GM19455 (cell line): Measurements from ENCODE around the gene STON1.
"Not testable (repeated sequence)": the region's sequence is repeated elsewhere in the genome, so short reads cannot be mapped to it uniquely, and the experiment has no call there.

Experiments used
- ATAC-seq: cut with Tn5 transposase; IDR thresholded peaks from one replicate; pipeline ENCODE4 v1.9.1; 2021; ENCODE audit not compliant: unreplicated experiment

Gene STON1

DNA sequence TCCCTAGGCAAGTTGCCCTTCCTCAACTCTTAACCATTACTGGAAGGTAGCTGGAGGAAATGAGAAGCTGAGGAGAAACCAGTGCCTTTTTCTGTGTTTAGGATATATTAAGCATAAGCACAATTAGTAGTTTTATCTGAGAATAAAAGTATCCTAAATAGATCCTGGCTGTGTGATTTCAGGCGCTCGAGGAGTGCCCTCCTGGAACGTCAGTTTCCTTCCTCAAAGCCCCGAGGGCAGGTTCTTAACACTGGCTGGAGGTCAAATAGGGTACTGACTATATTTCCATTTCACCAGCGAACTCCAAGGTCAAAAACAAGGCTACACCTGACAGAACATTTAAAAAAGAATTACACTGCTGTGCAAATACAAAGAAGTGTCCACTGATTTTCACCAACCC lies 1.5 kb upstream of the STON1 start:
- ATAC-seq: no peak

DNA sequence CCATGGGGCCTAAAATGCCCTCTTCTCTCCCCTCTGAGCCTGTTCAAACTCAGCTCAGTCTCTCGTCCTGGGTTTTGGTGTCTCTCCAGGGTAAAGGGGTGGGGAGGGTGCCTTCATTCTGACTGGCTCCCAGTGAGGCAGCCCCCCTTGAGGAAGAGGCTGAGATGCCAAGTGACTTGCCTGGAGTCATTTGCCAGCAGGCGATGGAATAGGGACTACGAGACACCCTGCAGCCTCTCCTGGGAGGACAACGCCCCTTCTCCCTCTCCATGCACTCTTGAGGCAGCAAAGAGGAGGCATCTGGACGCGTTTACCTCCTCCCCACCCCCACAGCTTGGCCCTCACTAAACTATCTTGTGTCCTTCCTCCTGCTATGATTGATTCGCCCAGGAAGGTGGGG lies 760 bp upstream of the STON1 start:
- no peak for ATAC-seq

DNA sequence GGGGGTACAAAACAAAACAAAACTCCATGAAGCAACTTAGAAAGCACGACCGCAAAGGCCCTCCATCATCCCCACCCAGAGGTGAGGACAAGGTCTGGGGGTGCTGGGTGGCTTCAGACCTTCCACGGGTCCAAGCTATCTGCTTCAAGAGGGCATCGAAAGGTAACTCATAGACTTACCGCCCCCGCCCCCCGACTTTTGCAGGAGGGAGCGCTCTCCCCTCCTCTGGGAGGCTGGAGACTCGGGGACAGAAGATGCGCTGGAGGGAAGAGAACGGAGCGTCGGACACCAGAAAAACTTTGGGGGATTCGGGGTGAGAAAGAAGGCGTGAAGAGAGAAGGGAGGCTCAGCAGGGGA lies 300 bp upstream of the STON1 start:
- ATAC-seq: no peak

DNA sequence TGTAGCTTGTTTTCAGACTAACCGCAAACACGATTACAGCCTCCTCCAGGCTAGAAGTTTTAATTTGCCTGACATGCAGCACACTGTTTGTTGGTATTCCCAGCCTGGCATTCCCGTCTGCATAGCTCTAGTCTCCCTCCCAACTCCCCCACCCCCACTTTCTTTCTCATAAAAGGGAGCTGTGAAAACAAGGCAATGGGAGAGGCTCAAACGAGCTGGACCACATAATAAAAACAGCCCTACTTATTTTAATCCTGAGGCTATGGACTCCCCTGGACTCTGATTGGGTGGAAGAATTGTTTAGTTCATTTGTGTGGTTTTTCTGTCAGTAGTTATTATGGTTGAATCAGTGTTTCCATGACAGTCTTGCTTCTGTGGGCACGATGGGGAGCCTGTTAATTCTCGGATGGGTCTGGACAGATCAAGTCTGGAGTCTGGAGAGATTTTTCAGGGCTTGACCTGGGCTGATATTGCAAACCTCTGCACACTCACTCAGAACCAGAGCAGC lies 1.2 kb downstream of the STON1 start:
- ATAC-seq: no peak

DNA sequence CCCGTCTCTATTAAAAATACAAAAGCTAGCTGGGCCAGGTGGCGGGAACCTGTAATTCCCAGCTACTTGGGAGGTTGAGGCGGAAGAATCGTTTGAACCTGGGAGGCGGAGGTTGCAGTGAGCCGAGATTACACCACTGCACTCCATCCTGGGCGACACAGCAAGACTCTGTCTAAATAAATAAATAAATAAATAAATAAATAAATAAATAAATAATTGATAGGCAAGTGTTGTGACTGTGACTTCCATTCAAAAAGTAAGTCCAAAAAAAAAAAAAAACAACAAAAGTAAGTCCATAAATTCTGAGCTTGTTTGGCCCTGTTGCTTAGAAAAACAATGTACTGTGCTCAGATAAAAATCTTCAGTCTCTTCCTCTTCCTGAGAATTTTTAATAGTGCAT lies 2.2 kb downstream of the STON1 start:
- no peak for ATAC-seq

GRCh38 chr2:48532824-48533223 lies 2.9 kb downstream of the STON1 start:
- no peak for ATAC-seq

GRCh38 chr2:48534781-48535180 lies 4.8 kb downstream of the STON1 start:
- no peak for ATAC-seq

GRCh38 chr2:48540237-48540935 lies 10.4 kb downstream of the STON1 start:
- no peak for ATAC-seq

DNA sequence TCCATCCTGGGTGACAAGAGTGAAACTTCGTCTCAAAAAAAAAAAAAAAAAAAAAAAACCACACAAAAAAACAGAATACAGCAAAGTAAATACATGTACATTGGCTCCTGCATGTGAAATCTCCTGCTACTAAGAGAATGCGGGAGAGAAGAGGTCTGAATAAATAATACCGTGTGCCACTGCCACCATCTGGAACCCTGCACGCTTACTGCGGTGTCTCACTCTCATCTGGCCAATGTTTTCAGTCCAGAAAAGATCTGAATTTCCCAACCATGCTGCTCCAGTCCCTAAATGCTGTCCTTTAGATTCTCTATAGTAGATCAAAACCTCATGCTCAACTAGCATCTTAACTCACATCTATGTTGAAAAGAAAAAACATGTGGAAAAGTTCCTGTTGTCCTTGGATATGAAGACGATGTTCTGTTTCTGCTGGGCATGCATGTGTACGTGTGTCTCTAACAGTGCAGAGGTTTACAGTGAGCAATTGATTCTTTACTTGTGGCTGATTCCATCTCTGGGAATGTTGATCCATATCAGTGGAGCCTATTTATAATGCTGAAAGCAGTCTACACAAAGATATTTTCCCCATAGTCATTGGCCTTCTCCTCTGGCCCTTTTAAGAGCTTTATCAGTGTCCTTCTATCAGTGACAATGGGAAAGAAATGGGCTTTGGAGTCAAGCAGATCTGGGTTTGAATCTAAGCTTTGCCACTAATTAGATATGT lies 11.9 kb downstream of the STON1 start:
- ATAC-seq: no peak

- ATAC-seq: no peak
Measured at GRCh38 chr2:48543895-48544294, 13.9 kb downstream of the STON1 start.

DNA sequence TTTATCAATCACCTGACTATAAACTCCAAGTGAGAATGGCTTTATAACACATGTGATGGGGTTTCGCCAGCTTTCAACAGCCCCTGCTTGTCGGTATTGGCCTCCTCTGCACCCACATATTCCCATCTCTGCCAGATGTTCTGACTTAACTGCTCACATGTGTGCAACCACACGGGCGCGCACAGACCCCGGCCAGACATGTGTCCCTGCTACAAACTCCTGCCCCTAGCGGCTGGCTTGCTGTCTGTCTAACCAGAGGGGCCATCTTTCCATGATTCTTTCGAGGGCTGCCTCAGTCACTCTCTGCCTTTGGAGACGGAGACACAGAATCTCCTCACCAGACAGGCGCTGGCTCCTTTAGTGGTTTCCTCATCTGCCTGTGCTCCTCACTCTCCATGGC lies 15.3 kb downstream of the STON1 start:
- ATAC-seq: no peak

GRCh38 chr2:48548840-48549239 lies 18.9 kb downstream of the STON1 start:
- ATAC-seq: no peak

- no peak for ATAC-seq
Measured at GRCh38 chr2:48549972-48550371, 20.0 kb downstream of the STON1 start.

DNA sequence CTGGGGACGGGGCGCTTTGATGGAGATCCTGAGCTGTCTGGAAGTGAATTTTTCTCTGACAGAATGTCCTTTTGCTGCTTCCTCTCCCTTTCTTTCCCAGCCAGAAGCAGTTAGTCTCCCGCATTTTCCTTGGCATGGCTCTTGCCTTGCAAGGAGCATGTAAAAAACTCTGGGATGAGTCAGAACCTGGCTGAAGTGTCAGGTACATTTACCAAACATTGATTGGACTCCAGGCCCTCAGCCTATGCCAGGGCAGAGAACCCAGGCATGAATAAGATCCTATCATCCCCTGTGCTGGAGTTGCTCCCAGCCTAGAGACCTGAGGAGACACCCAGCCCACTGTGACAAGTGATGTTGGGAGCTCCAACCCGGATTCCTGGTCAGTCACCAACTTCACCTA lies 21.6 kb downstream of the STON1 start:
- ATAC-seq: no peak

- not testable (repeated sequence) for ATAC-seq
Measured at GRCh38 chr2:48555071-48555470, 25.1 kb downstream of the STON1 start.

GRCh38 chr2:48558456-48558855 lies 28.5 kb downstream of the STON1 start:
- no peak for ATAC-seq

- ATAC-seq: no peak
Measured at GRCh38 chr2:48560546-48561209, 30.7 kb downstream of the STON1 start.

DNA sequence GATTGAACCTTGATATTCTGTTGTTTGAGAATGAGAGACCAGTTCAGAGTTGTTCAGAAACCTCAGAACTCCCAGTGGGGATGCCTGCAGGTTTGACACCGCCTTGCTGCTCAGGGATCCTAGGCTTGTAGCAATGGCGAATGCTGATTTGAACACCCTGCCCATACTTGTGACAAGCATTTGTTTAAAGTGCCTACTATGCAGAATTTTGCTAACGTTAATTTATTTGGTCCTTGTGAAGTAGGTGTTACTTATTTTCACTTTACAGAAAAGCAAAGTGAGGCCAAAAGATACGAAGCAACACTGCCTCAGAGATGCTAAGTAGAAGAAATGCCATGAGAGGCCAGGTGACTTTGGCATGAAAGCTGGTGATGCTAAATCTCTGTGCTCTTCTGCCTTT lies 32.3 kb downstream of the STON1 start:
- ATAC-seq: no peak

GRCh38 chr2:48566592-48567310 lies 36.8 kb downstream of the STON1 start:
- ATAC-seq: no peak

- ATAC-seq: no peak
Measured at GRCh38 chr2:48567671-48568070, 37.7 kb downstream of the STON1 start.

DNA sequence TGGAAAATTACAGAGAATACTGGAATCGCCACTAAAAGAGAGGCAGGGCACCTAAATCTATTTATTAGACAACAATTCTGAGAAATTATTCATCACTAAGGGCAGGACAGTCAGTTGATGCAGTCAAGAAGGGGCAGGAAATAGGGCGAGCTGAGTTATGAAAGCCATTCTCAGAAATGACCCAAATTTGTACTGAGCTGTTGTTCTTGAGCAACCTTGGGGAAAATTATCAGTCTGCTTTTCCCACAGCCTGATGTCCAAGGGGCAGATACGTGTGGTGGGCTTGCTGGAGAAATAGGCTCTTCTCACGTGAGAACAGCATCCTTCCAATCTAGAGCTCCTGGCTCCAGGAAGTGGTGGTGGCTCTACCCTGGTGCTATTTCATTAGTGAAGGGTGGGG lies 38.6 kb downstream of the STON1 start:
- no peak for ATAC-seq
